Thyroid gland (tissue), 4 donors: ENCODE measurements around the gene MAGEA12. TPM values are rescaled to one million over a fixed set of nuclear protein-coding genes. Genes with fewer than 3 reads are reported as not detected.
"Not testable (repeated sequence)": the region's sequence is repeated elsewhere in the genome, so short reads cannot be mapped to it uniquely, and the experiment has no call there.

ENCODE experiments used
- DNase-seq, 2 donors: peaks; one replicate each; pipeline ENCODE4 v3.0.0-alpha.2; 2019
- H3K27ac ChIP-seq, 3 donors: fragments of 200-600 bp; sonication (generic); 1 replicate in 2 of 3; 2 replicates in 1 of 3; pipeline ENCODE4 v1.5.1; 2016 to 2019; ENCODE audit warnings: mild to moderate bottlenecking in 1 of 3, moderate library complexity in 1 of 3
- H3K27me3 ChIP-seq: fragments of 200-600 bp; sonication (generic); one replicate; pipeline ENCODE4 v1.5.1; 2019
- H3K36me3 ChIP-seq, 2 donors: fragments of 200-600 bp; sonication (generic); one replicate each; pipeline ENCODE4 v1.5.1; 2016 to 2019
- H3K4me1 ChIP-seq, 2 donors: fragments of 200-600 bp; sonication (generic); one replicate each; pipeline ENCODE4 v1.5.1; 2017 to 2019
- H3K4me3 ChIP-seq, 3 donors: fragments of 200-600 bp; sonication (generic); replicated peaks in 1 of 3; 1 replicate in 2 of 3; 2 replicates in 1 of 3; pipeline ENCODE4 v1.5.1; 2016; ENCODE audit warnings: mild to moderate bottlenecking in 1 of 3
- H3K9me3 ChIP-seq: fragments of 200-600 bp; sonication (generic); one replicate; pipeline ENCODE4 v1.5.1; 2017
- CTCF ChIP-seq, 6 experiments: fragments of 200-600 bp in 3 of 6; fragments of 450-650 bp in 3 of 6; sonication (generic) in 3 of 6; IDR thresholded peaks; one replicate each; pipeline ENCODE4 v1.5.1; 2016 to 2019; ENCODE audit warnings: antibody characterized with exemption in 6 of 6, mild to moderate bottlenecking in 2 of 6, inconsistent platforms in 1 of 6, moderate library complexity in 1 of 6
- POLR2A ChIP-seq, 2 donors: fragments of 450-650 bp; IDR thresholded peaks; one replicate each; pipeline ENCODE4 v1.6.1; 2017; ENCODE audit warnings: antibody characterized with exemption in 2 of 2, mild to moderate bottlenecking in 2 of 2, moderate library complexity in 1 of 2
- WGBS, 2 donors: methylation state at CpG; one replicate each; pipeline ENCODE4 v1.1.5; 2017; 5-methylcytosine and 5-hydroxymethylcytosine counted together
- intact Hi-C: fragments of 100-400 bp; cut with DNase I; formaldehyde crosslinking; loops from one replicate; pipeline ENCODE4 v1.15.1; 2023
- total RNA-seq, 4 donors: library from RNA; depleted of rRNA; stranded (reverse); fragments of >200 nt; gene quantifications; one replicate each; pipeline ENCODE4 v1.2.3, GENCODE V29; 2016

Gene MAGEA12
- total RNA-seq, 4 donors from 2014 or later: not detected

DNA sequence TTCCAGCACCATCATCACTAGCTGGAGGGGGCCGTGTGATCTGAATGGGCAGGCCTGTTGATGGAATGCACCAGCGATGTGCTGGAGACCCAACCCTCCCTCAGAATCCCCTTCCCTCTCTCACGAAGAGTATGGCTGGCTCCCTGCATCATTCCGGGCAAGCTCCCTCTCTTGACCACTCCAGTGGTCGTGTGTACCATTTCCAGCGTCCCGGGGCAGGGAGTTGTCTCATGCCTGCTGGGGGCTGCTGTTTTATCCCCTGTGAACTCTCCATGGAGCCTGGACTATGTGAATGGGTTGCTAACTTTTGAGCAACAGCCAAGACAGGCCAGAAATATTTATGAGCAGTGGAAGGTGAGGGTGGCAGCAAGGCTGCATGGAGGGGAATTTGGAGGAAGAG is 8.1 kb upstream of the MAGEA12 start:
- H3K27me3 ChIP-seq: no peaks in the 10 kb centered on the region
- no peak overlapping the region for H3K4me3 ChIP-seq
- intact Hi-C loops: no loop called here
- H3K27ac ChIP-seq: no peak overlapping the region
- DNase-seq: no peak
- no peaks in the 10 kb centered on the region for H3K4me1 ChIP-seq
- TF ChIP-seq CTCF (IDR thresholded peaks at IDR 0.05) (no peak), POLR2A (IDR thresholded peaks at IDR 0.05) (no peak)
- WGBS, 2 donors: 67 to 73% methylated on average over 3 to 7 of the region's 7 CpGs
- H3K36me3 ChIP-seq: no peaks in the 10 kb centered on the region
- no peaks in the 10 kb centered on the region for H3K9me3 ChIP-seq

DNA sequence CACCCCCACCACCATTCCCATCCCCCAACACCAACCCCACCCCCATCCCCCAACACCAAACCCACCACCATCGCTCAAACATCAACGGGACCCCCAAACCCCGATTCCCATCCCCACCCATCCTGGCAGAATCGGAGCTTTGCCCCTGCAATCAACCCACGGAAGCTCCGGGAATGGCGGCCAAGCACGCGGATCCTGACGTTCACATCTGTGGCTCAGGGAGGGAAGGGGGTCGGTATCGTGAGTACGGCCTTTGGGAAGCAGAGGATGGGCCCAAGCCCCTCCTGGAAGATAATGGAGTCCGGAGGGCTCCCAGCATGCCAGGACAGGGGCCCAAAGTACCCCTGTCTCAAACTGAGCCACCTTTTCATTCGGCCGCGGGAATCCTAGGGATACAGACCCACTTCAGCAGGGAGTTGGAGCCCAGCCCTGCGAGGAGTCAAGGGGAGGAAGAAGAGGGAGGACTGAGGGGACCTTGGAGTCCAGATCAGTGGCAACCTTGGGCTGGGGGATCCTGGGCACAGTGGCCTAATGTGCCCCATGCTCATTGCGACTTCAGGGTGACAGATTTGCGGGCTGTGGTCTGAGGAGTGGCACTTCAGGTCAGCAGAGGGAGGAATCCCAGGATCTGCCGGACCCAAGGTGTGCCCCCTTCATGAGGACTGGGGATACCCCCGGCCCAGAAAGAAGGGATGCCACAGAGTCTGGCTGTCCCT is 744 bp downstream of the MAGEA12 start:
- H3K36me3 ChIP-seq: not testable (repeated sequence)

DNA sequence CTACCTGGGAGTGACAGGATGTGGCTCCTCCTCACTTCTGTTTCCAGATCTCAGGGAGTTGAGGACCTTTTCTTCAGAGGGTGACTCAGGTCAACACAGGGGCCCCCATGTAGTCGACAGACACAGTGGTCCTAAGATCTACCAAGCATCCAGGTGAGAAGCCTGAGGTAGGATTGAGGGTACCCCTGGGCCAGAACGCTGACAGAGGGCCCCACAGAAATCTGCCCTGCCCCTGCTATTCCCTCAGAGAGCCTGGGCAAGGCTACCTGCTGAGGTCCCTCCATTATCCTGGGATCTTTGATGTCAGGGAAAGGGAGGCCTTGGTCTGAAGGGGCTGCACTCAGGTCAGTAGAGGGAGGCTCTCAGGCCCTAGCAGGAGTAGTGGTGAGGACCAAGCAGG is 1.5 kb downstream of the MAGEA12 start:
- intact Hi-C loops: no loop called here
- no peak for TF ChIP-seq CTCF (IDR thresholded peaks at IDR 0.05)
- TF ChIP-seq POLR2A (IDR thresholded peaks at IDR 0.05): no peak
- no CpG with 5 or more reads among the region's 2 CpGs for WGBS, 2 donors
- no peaks in the 10 kb centered on the region for H3K9me3 ChIP-seq
- no peaks in the 10 kb centered on the region for H3K36me3 ChIP-seq
- no peak for DNase-seq
- no peaks in the 10 kb centered on the region for H3K4me1 ChIP-seq
- no peaks in the 10 kb centered on the region for H3K27me3 ChIP-seq
- no peak overlapping the region for H3K4me3 ChIP-seq
- no peak overlapping the region for H3K27ac ChIP-seq

More for the DNA sequence above, 744 bp downstream of the MAGEA12 start:
- H3K4me3 ChIP-seq, H3K27me3 ChIP-seq, H3K4me1 ChIP-seq, intact Hi-C loops, H3K27ac ChIP-seq, H3K9me3 ChIP-seq, DNase-seq: not testable (repeated sequence)
- WGBS, 2 donors: 98 to 100% methylated on average over 2 to 8 of the region's 22 CpGs

GRCh38 chrX:152735860-152736511 is 2.4 kb downstream of the MAGEA12 start:
- Histone ChIP-seq H3K4me1 (no peaks in the 10 kb centered on the region), H3K27me3 (no peaks in the 10 kb centered on the region), H3K27ac (no peak overlapping the region), H3K36me3 (no peaks in the 10 kb centered on the region), H3K9me3 (no peaks in the 10 kb centered on the region), H3K4me3 (no peak overlapping the region)
- no peak for DNase-seq
- WGBS, 2 donors: 100% methylated on average over 2 of the region's 12 CpGs; no CpG with 5 or more reads in 1 of the 2 donors
- intact Hi-C loops: no loop called here
- TF ChIP-seq POLR2A (IDR thresholded peaks at IDR 0.05) (no peak), CTCF (IDR thresholded peaks at IDR 0.05) (no peak)

- H3K27me3 ChIP-seq, H3K9me3 ChIP-seq, intact Hi-C loops, H3K27ac ChIP-seq, H3K4me3 ChIP-seq, H3K4me1 ChIP-seq, H3K36me3 ChIP-seq, DNase-seq: not testable (repeated sequence)
- WGBS, 2 donors: 88 to 93% methylated on average over 6 to 10 of the region's 12 CpGs
These were observed 3.0 kb downstream of the MAGEA12 start for GRCh38 chrX:152736528-152736927.

GRCh38 chrX:152738560-152738959 is 5.0 kb downstream of the MAGEA12 start:
- no peak for DNase-seq
- H3K9me3 ChIP-seq: no peaks in the 10 kb centered on the region
- intact Hi-C loops: no loop called here
- no peaks in the 10 kb centered on the region for H3K4me1 ChIP-seq
- no peaks in the 10 kb centered on the region for H3K27me3 ChIP-seq
- WGBS, 2 donors: 94 to 95% methylated on average over 5 of the region's 5 CpGs
- no peak for TF ChIP-seq POLR2A (IDR thresholded peaks at IDR 0.05)
- no peak for TF ChIP-seq CTCF (IDR thresholded peaks at IDR 0.05)
- H3K27ac ChIP-seq: no peak overlapping the region
- H3K36me3 ChIP-seq: no peaks in the 10 kb centered on the region
- no peak overlapping the region for H3K4me3 ChIP-seq

GRCh38 chrX:152753686-152754650 is 20.4 kb downstream of the MAGEA12 start, which contains the start of gene MAGEA2:
TSS of gene MAGEA2 (minus strand) at chrX:152753842. CDS start at chrX:152751363, 2,479 bp downstream.
- H3K36me3 ChIP-seq, H3K4me3 ChIP-seq, DNase-seq, H3K27me3 ChIP-seq, H3K27ac ChIP-seq, H3K4me1 ChIP-seq, H3K9me3 ChIP-seq, intact Hi-C loops: not testable (repeated sequence)
- no CpG with 5 or more reads among the region's 35 CpGs for WGBS, 2 donors

DNA sequence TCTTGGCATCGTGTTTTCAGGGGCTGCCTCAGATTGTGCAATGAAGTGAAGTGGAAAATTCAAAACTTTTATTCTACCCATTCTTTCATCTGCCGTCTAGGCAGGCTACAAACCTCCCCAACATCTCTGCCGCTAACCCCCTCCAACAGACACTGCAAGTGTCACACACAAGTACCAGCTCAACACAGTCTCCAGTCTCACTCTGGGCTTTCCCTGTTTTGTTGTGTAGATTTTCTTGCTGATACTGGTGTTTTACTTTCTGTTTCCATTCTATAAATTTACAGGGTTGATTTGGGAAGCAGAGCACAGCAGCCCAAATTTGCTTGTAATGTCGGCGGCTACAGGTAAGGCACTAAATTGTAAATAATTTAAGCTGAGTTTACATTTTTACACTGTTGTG is 21.3 kb downstream of the MAGEA12 start:
- WGBS, 2 donors: no CpG with 5 or more reads among the region's 5 CpGs
- intact Hi-C loops, H3K4me1 ChIP-seq, H3K9me3 ChIP-seq, DNase-seq, H3K36me3 ChIP-seq, H3K27ac ChIP-seq, H3K4me3 ChIP-seq, H3K27me3 ChIP-seq: not testable (repeated sequence)
